ENCODE data around the gene STON1.

- TF ChIP-seq POLR2A (IDR thresholded peaks at IDR 0.05) (no peak), CTCF (IDR thresholded peaks at IDR 0.05) (no peak), POLR2AphosphoS5 (IDR thresholded peaks at IDR 0.05) (no peak)
These were observed 89.6 kb downstream of the STON1 start for GRCh38 chr2:48619526-48619925.

Measured in prostate gland (tissue), 2 donors.